Raji (cell line): ENCODE data around the gene CDH5.

Source experiments
- POLR2A ChIP-seq: IDR thresholded peaks from 2 replicates; pipeline ENCODE4 v1.6.1; 2011; ENCODE audit warnings: low read depth, low read length, control low read depth; ENCODE audit not compliant: insufficient read depth

CDH5 gene

GRCh38 chr16:66390346-66391108 lies 24.0 kb downstream of the CDH5 start:
- TF ChIP-seq POLR2A = no peak

GRCh38 chr16:66391726-66392670 lies 25.5 kb downstream of the CDH5 start:
- no peak for TF ChIP-seq POLR2A

- no peak for TF ChIP-seq POLR2A
Measured at GRCh38 chr16:66395806-66396555, 29.5 kb downstream of the CDH5 start.

GRCh38 chr16:66397736-66398433 lies 31.4 kb downstream of the CDH5 start:
- no peak for TF ChIP-seq POLR2A

GRCh38 chr16:66399031-66399430 lies 32.5 kb downstream of the CDH5 start:
- TF ChIP-seq POLR2A = no peak

- no peak for TF ChIP-seq POLR2A
Measured at GRCh38 chr16:66399930-66400329, 33.4 kb downstream of the CDH5 start.

DNA sequence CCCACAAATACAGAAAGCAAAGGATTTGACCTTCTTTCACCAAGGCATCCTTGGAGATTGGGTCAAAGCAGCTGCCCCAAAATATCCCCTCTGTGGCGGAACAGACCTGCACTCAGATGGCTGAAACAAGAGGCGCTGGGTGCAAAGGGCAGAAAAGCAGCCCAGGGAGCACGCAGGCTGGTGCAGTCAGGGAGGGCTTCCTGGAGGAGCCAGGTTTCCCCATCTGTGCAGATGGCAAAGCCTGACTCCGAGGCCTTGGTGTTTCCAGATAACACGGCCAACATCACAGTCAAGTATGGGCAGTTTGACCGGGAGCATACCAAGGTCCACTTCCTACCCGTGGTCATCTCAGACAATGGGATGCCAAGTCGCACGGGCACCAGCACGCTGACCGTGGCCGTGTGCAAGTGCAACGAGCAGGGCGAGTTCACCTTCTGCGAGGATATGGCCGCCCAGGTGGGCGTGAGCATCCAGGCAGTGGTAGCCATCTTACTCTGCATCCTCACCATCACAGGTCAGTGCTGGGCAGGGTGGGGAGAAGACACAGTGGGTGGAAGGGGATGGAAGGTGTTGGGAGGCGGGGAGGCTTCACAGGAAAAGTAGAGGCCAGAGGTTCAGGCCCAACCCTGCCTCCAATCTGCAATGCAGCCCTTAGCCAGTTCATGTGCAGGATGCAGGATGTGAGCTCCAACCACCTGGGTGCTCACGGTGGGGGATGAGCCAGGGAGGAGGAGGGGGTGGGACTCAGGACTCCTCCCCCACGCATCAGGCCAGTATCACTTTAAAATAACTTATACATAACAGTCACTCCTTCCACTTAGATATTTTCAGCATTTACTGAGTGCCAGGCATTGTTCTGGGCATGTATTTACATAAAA lies 34.3 kb downstream of the CDH5 start:
- TF ChIP-seq POLR2A = no peak

GRCh38 chr16:66401610-66402009 lies 35.1 kb downstream of the CDH5 start:
- no peak for TF ChIP-seq POLR2A

- no peak for TF ChIP-seq POLR2A
Measured at GRCh38 chr16:66402166-66402565, 35.7 kb downstream of the CDH5 start.

- no peak for TF ChIP-seq POLR2A
Measured at GRCh38 chr16:66402591-66403230, 36.2 kb downstream of the CDH5 start.

GRCh38 chr16:66403531-66404145 lies 37.1 kb downstream of the CDH5 start:
- TF ChIP-seq POLR2A = no peak

DNA sequence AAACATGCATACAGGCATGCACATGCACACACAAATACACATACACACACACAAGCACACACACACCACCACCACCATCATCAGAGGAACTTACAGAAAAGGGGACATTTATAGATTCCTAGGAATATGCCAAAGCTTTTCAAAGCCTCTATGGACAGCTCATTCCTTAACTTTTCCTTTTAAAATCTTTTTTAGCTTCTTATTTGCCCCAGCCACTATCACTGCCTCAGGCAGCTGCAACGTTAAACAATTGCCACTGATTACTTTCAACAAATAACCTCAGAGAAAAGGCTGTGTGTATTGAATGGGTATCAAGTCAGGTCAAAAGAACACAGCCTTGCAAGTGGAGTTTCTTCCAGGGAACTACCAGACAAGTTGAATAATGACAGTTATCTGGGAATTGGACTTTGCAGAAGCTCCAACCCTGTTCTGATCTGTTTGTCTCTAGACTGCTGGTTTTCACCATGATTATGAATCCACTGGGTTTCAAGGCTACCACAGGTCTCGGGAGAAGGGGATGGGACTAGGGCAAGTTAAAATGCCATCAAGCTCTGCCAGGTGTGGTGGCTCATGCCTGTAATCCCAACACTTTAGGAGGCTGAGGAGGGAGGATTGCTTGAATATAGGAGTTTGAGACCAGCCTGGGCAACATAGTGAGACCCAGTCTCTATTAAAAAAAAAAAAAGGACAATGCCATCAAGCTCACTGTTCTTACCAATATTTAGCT lies 38.7 kb downstream of the CDH5 start:
- TF ChIP-seq POLR2A = no peak
